Activated T-helper 1 cell treated with anti-CD3 and anti-CD28 coated beads, Interleukin-12 subunit alpha, Interleukin-12 subunit beta, Interleukin-2, Interleukin-4 antibody, amounts not matched to agents 30 ng/mL and 10 ng/mL and 1 ng/mL, durations not matched to agents 14 hours and 24 hours and 36 hours (primary cell): Measurements from ENCODE around the gene APBA3. TPM values are rescaled to one million over a fixed set of nuclear protein-coding genes. Genes with fewer than 3 reads are reported as not detected.

Experiments used
- DNase-seq: peaks from one replicate; pipeline ENCODE4 v3.0.0; 2021; ENCODE audit warnings: low spot score
- H3K27ac Mint-ChIP-seq: one replicate; pipeline ENCODE4 v1.8.0; 2021; ENCODE audit warnings: mild to moderate bottlenecking, mixed read lengths
- H3K27me3 Mint-ChIP-seq: one replicate; pipeline ENCODE4 v1.8.0; 2022; ENCODE audit warnings: mild to moderate bottlenecking, moderate library complexity, mixed read lengths; ENCODE audit not compliant: insufficient read depth
- H3K36me3 Mint-ChIP-seq: one replicate; pipeline ENCODE4 v1.8.0; 2021; ENCODE audit warnings: low read depth, mixed read lengths
- H3K4me1 Mint-ChIP-seq: one replicate; pipeline ENCODE4 v1.8.0; 2021; ENCODE audit warnings: low read depth, mixed read lengths
- H3K4me3 Mint-ChIP-seq: one replicate; pipeline ENCODE4 v1.8.0; 2021; ENCODE audit warnings: mild to moderate bottlenecking, moderate library complexity, mixed read lengths
- H3K9me3 Mint-ChIP-seq: one replicate; pipeline ENCODE4 v1.8.0; 2021; ENCODE audit warnings: mixed read lengths
- intact Hi-C: fragments of 100-400 bp; cut with micrococcal nuclease; formaldehyde crosslinking; loops from one replicate; pipeline ENCODE4 v1.15.1; 2024
- total RNA-seq: library from RNA; stranded (reverse); gene quantifications from 2 replicates; pipeline ENCODE4 v1.2.3, GENCODE V29; 2022

The APBA3 gene
- total RNA-seq, 1 donor from 2014 or later: 48.9 TPM

- Mint-ChIP-seq H3K27me3 (peaks cover 7% of the 10 kb centered on the region), H3K9me3 (peaks cover 14% of the 10 kb centered on the region), H3K4me1 (peaks cover 25% of the 10 kb centered on the region), H3K27ac (no peak overlapping the region), H3K36me3 (peaks cover 5% of the 10 kb centered on the region), H3K4me3 (peak overlapping the region; percentile 26)
- intact Hi-C loops: loop anchor here (1.0 kb wide), 1 partner anchor 11 kb away; no protein-coding TSS in a partner anchor
- no peak for DNase-seq
These were observed 39.5 kb upstream of the APBA3 start for GRCh38 chr19:3800996-3801395.

GRCh38 chr19:3798137-3798536, 36.6 kb upstream of the APBA3 start:
- intact Hi-C loops: loop anchor here (1.0 kb wide), 1 partner anchor 37 kb away; the partner anchor contains the start of gene APBA3
- Mint-ChIP-seq H3K4me3 (peak overlapping the region; percentile 55), H3K27ac (peak overlapping the region; percentile 67), H3K4me1 (peaks cover 18% of the 10 kb centered on the region), H3K9me3 (peaks cover 15% of the 10 kb centered on the region), H3K27me3 (peaks cover 7% of the 10 kb centered on the region), H3K36me3 (peaks cover 5% of the 10 kb centered on the region)
- peak; percentile 21 for DNase-seq

- intact Hi-C loops: loop anchor here (1.0 kb wide), 1 partner anchor 22 kb away; no protein-coding TSS in a partner anchor
- H3K4me1 Mint-ChIP-seq: peaks cover 16% of the 10 kb centered on the region
- peaks cover 18% of the 10 kb centered on the region for H3K9me3 Mint-ChIP-seq
These were observed 34.9 kb upstream of the APBA3 start for GRCh38 chr19:3796358-3796757.

GRCh38 chr19:3793799-3794198, 32.3 kb upstream of the APBA3 start:
- H3K9me3 Mint-ChIP-seq: peaks cover 18% of the 10 kb centered on the region
- peaks cover 3% of the 10 kb centered on the region for H3K36me3 Mint-ChIP-seq
- intact Hi-C loops: no loop called here
- peaks cover 5% of the 10 kb centered on the region for H3K27me3 Mint-ChIP-seq
- H3K27ac Mint-ChIP-seq: no peak overlapping the region
- no peak overlapping the region for H3K4me3 Mint-ChIP-seq
- peaks cover 6% of the 10 kb centered on the region for H3K4me1 Mint-ChIP-seq
- no peak for DNase-seq

More at GRCh38 chr19:3796358-3796757, 34.9 kb upstream of the APBA3 start:
- H3K27ac Mint-ChIP-seq: no peak overlapping the region
- peaks cover 5% of the 10 kb centered on the region for H3K36me3 Mint-ChIP-seq
- peaks cover 8% of the 10 kb centered on the region for H3K27me3 Mint-ChIP-seq
- DNase-seq: no peak
- H3K4me3 Mint-ChIP-seq: no peak overlapping the region

GRCh38 chr19:3792114-3792513, 30.6 kb upstream of the APBA3 start:
- Mint-ChIP-seq H3K4me1 (no peaks in the 10 kb centered on the region), H3K36me3 (no peaks in the 10 kb centered on the region), H3K4me3 (no peak overlapping the region), H3K9me3 (peaks cover 14% of the 10 kb centered on the region), H3K27me3 (peaks cover 5% of the 10 kb centered on the region), H3K27ac (no peak overlapping the region)
- DNase-seq: no peak
- intact Hi-C loops: no loop called here

GRCh38 chr19:3790941-3791340, 29.4 kb upstream of the APBA3 start:
- Mint-ChIP-seq H3K27ac (no peak overlapping the region), H3K27me3 (peaks cover 10% of the 10 kb centered on the region), H3K4me1 (no peaks in the 10 kb centered on the region), H3K36me3 (no peaks in the 10 kb centered on the region), H3K4me3 (no peak overlapping the region), H3K9me3 (peaks cover 4% of the 10 kb centered on the region)
- intact Hi-C loops: no loop called here
- DNase-seq: no peak

- Mint-ChIP-seq H3K36me3 (no peaks in the 10 kb centered on the region), H3K4me1 (no peaks in the 10 kb centered on the region), H3K9me3 (peaks cover 4% of the 10 kb centered on the region), H3K27me3 (peaks cover 12% of the 10 kb centered on the region), H3K4me3 (no peak overlapping the region), H3K27ac (no peak overlapping the region)
- no peak for DNase-seq
- intact Hi-C loops: no loop called here
These were observed 28.8 kb upstream of the APBA3 start for GRCh38 chr19:3790209-3790734.

- no peak for DNase-seq
- Mint-ChIP-seq H3K4me3 (no peak overlapping the region), H3K36me3 (no peaks in the 10 kb centered on the region), H3K27me3 (peaks cover 12% of the 10 kb centered on the region), H3K27ac (no peak overlapping the region), H3K9me3 (peaks cover 4% of the 10 kb centered on the region), H3K4me1 (no peaks in the 10 kb centered on the region)
- intact Hi-C loops: no loop called here
These were observed 27.7 kb upstream of the APBA3 start for GRCh38 chr19:3788996-3789778.

- Mint-ChIP-seq H3K4me3 (peak within 1 kb of the TSS; percentile 75), H3K36me3 (peaks cover 15% of the 10 kb centered on the region), H3K27me3 (peaks cover 11% of the 10 kb centered on the region), H3K9me3 (peaks cover 17% of the 10 kb centered on the region), H3K4me1 (no peaks in the 10 kb centered on the region), H3K27ac (peak within 1 kb of the TSS; percentile 36)
- DNase-seq: no peak
- intact Hi-C loops: no loop called here
These were observed 24.7 kb upstream of the APBA3 start, which contains the start of gene MATK for GRCh38 chr19:3785938-3786824. Gene MATK, minus strand, starts transcription at chr19:3786381. Its CDS starts 1,246 bp downstream, at chr19:3785135.

- intact Hi-C loops: no loop called here
- Mint-ChIP-seq H3K27ac (no peak overlapping the region), H3K27me3 (peaks cover 9% of the 10 kb centered on the region), H3K4me1 (no peaks in the 10 kb centered on the region), H3K4me3 (peak overlapping the region; percentile 75), H3K36me3 (peaks cover 15% of the 10 kb centered on the region), H3K9me3 (peaks cover 22% of the 10 kb centered on the region)
- no peak for DNase-seq
These were observed 24.0 kb upstream of the APBA3 start for GRCh38 chr19:3785451-3785937.

GRCh38 chr19:3784607-3785450, 23.3 kb upstream of the APBA3 start:
- Mint-ChIP-seq H3K36me3 (peaks cover 15% of the 10 kb centered on the region), H3K27me3 (peaks cover 8% of the 10 kb centered on the region), H3K4me3 (peak overlapping the region; percentile 75), H3K9me3 (peaks cover 22% of the 10 kb centered on the region), H3K4me1 (no peaks in the 10 kb centered on the region), H3K27ac (no peak overlapping the region)
- DNase-seq: no peak
- intact Hi-C loops: no loop called here
